SK-N-SH (cell line): ENCODE measurements around the gene ATP6V1B1. TPM values are rescaled to one million over a fixed set of nuclear protein-coding genes. Genes with fewer than 3 reads are reported as not detected.

ENCODE experiments used
- CTCF ChIA-PET: fragments of 300-600, 350-600 bp; formaldehyde crosslinking; extraction: SDS; loops from one replicate; lab custom pipeline; 2021; lab: Yijun Ruan, JAX
- POLR2A ChIA-PET: fragments of 350-600 bp; sonication (Branson Sonifier 250); formaldehyde crosslinking; extraction: SDS; loops from one replicate; lab custom pipeline; 2020; ENCODE audit warnings: antibody characterized with exemption, inconsistent platforms; lab: Yijun Ruan, JAX
- DNase-seq: peaks from one replicate; pipeline ENCODE4 v3.0.0; 2012
- H2AFZ ChIP-seq: fragments of 200-600 bp; sonication (generic); 2 replicates; pipeline ENCODE4 v1.8.1; 2016; ENCODE audit warnings: antibody characterized with exemption, mild to moderate bottlenecking, low read depth
- H3F3A ChIP-seq: fragments of 200-600 bp; sonication (generic); replicated peaks from 2 replicates; pipeline ENCODE3; 2016; ENCODE audit warnings: antibody characterized with exemption, mild to moderate bottlenecking; ENCODE audit not compliant: insufficient read depth
- H3K27ac ChIP-seq, 2 experiments: fragments of 200-500 bp in 1 of 2; fragments of 200-600 bp in 1 of 2; sonication (Bioruptor generic) in 1 of 2; sonication (generic), shearing (Covaris generic) in 1 of 2; 2 replicates each; pipeline versions ENCODE4 v1.5.1 to v1.6.1; 2014 to 2016; ENCODE audit warnings: low read depth in 2 of 2, inconsistent platforms in 1 of 2, low read length in 1 of 2, mild to moderate bottlenecking in 1 of 2, mixed read lengths in 1 of 2
- H3K27me3 ChIP-seq: fragments of 200-600 bp; sonication (generic), shearing (Covaris generic); 2 replicates; pipeline ENCODE4 v1.6.1; 2016; ENCODE audit warnings: mixed run types; ENCODE audit not compliant: insufficient read depth
- H3K36me3 ChIP-seq, 2 experiments: fragments of 200-500 bp in 1 of 2; fragments of 200-600 bp in 1 of 2; sonication (Bioruptor generic) in 1 of 2; sonication (generic) in 1 of 2; replicated peaks in 1 of 2; 2 replicates each; pipeline versions ENCODE3 to v1.5.1; 2014 to 2016; ENCODE audit warnings: low read length in 1 of 2, mild to moderate bottlenecking in 1 of 2; ENCODE audit not compliant: insufficient read depth in 2 of 2, control insufficient read depth in 1 of 2
- H3K4me1 ChIP-seq, 2 experiments: fragments of 200-500 bp in 1 of 2; fragments of 200-600 bp in 1 of 2; sonication (Bioruptor generic) in 1 of 2; sonication (generic), shearing (Covaris generic) in 1 of 2; 2 replicates each; pipeline versions ENCODE4 v1.5.1 to v1.6.1; 2014 to 2016; ENCODE audit warnings: low read depth in 1 of 2, low read length in 1 of 2, mixed run types in 1 of 2; ENCODE audit not compliant: insufficient read depth in 2 of 2, control insufficient read depth in 1 of 2
- H3K4me2 ChIP-seq: fragments of 200-600 bp; sonication (generic), shearing (Covaris generic); 2 replicates; pipeline ENCODE4 v1.6.1; 2017; ENCODE audit warnings: mixed run types
- H3K4me3 ChIP-seq, 2 experiments: fragments of 200-500 bp in 1 of 2; fragments of 200-600 bp in 1 of 2; sonication (Bioruptor generic) in 1 of 2; sonication (generic), shearing (Covaris generic) in 1 of 2; 2 replicates each; pipeline versions ENCODE4 v1.5.1 to v1.8.1; 2014 to 2016; ENCODE audit warnings: low read depth in 2 of 2, inconsistent platforms in 1 of 2, low read length in 1 of 2, mild to moderate bottlenecking in 1 of 2, mixed read lengths in 1 of 2, moderate library complexity in 1 of 2
- H3K79me2 ChIP-seq: fragments of 200-600 bp; sonication (generic); 2 replicates; pipeline ENCODE4 v1.8.1; 2017; ENCODE audit warnings: mild to moderate bottlenecking; ENCODE audit not compliant: insufficient read depth
- H3K9ac ChIP-seq: fragments of 200-600 bp; sonication (generic); 2 replicates; pipeline ENCODE4 v1.6.1; 2017; ENCODE audit warnings: mixed run types
- H3K9me2 ChIP-seq: fragments of 200-600 bp; sonication (generic); 2 replicates; pipeline ENCODE4 v1.6.1; 2017; ENCODE audit warnings: mixed run types
- H3K9me3 ChIP-seq: fragments of 200-600 bp; sonication (generic); 2 replicates; pipeline ENCODE4 v1.6.1; 2017; ENCODE audit warnings: mixed run types, mild to moderate bottlenecking, moderate library complexity
- H4K20me1 ChIP-seq: fragments of 200-600 bp; sonication (generic); 2 replicates; pipeline ENCODE4 v1.6.1; 2017; ENCODE audit warnings: mild to moderate bottlenecking, mixed run types; ENCODE audit not compliant: insufficient read depth
- EP300 ChIP-seq, 2 experiments: IDR thresholded peaks; 2 replicates each; pipeline versions ENCODE4 v1.4.0 to v1.6.1; 2012; ENCODE audit warnings: borderline replicate concordance in 1 of 2, low read depth in 1 of 2, low read length in 1 of 2
- EZH2phosphoT487 ChIP-seq: fragments of 200-600 bp; sonication (generic); IDR thresholded peaks from 2 replicates; pipeline ENCODE4 v1.6.1; 2017; ENCODE audit warnings: low read depth, mixed run types, mild to moderate bottlenecking, antibody characterized with exemption, moderate library complexity, borderline replicate concordance
- FOSL2 ChIP-seq: IDR thresholded peaks from 2 replicates; pipeline ENCODE4 v1.4.0; 2012; ENCODE audit warnings: low read depth, mild to moderate bottlenecking, moderate library complexity, borderline replicate concordance
- FOXM1 ChIP-seq: IDR thresholded peaks from 2 replicates; pipeline ENCODE4 v1.4.0; 2012; ENCODE audit warnings: low read depth, mild to moderate bottlenecking
- GABPA ChIP-seq: IDR thresholded peaks from 2 replicates; pipeline ENCODE4 v1.4.0; 2012; ENCODE audit warnings: low read depth, mild to moderate bottlenecking
- GATA2 ChIP-seq: sonication (generic); formaldehyde crosslinking; IDR thresholded peaks from 2 replicates; pipeline ENCODE4 v1.5.0; 2020; ENCODE audit warnings: mild to moderate bottlenecking, missing genetic modification reagents
- JUND ChIP-seq: IDR thresholded peaks from 2 replicates; pipeline ENCODE4 v1.4.0; 2012
- MEF2A ChIP-seq: IDR thresholded peaks from 2 replicates; pipeline ENCODE4 v1.4.0; 2012; ENCODE audit warnings: low read depth, borderline replicate concordance
- NFIC ChIP-seq: IDR thresholded peaks from 2 replicates; pipeline ENCODE4 v1.4.0; 2012; ENCODE audit warnings: borderline replicate concordance
- POLR2AphosphoS5 ChIP-seq: IDR thresholded peaks from 2 replicates; pipeline ENCODE4 v1.6.1; 2012; ENCODE audit warnings: low read depth, low read length
- RFX5 ChIP-seq: IDR thresholded peaks from 2 replicates; pipeline ENCODE4 v1.6.1; 2012; ENCODE audit warnings: mild to moderate bottlenecking, improper control_type of control experiment, low read length
- RXRA ChIP-seq: IDR thresholded peaks from 2 replicates; pipeline ENCODE4 v1.4.0; 2012; ENCODE audit warnings: low read depth, mild to moderate bottlenecking, borderline replicate concordance
- SIN3A ChIP-seq: IDR thresholded peaks from 2 replicates; pipeline ENCODE4 v1.6.1; 2012; ENCODE audit warnings: low read depth, mild to moderate bottlenecking, low read length, moderate library complexity, borderline replicate concordance
- SMC3 ChIP-seq: IDR thresholded peaks from 2 replicates; pipeline ENCODE4 v1.6.1; 2012; ENCODE audit warnings: low read depth, low read length, improper control_type of control experiment
- TCF12 ChIP-seq: IDR thresholded peaks from 2 replicates; pipeline ENCODE4 v1.4.0; 2012
- TEAD4 ChIP-seq: IDR thresholded peaks from 2 replicates; pipeline ENCODE4 v1.4.0; 2012; ENCODE audit warnings: mild to moderate bottlenecking, borderline replicate concordance; ENCODE audit not compliant: insufficient read depth
- WGBS: methylation state at CpG from one replicate; pipeline ENCODE4 v1.1.6; 2017; ENCODE audit warnings: low lambda C conversion rate; 5-methylcytosine and 5-hydroxymethylcytosine counted together
- polyA plus RNA-seq, 3 experiments: library from polyadenylated mRNA; depleted of rRNA; stranded (reverse); fragments of >200 nt; gene quantifications; 2 replicates each; pipeline ENCODE4 v1.2.3, GENCODE V29; 2012
- TF ChIP-seq, protein P1 (sequence below): IDR thresholded peaks from 2 replicates; pipeline ENCODE4 v1.4.0; 2012; ENCODE audit warnings: low read depth, borderline replicate concordance
- TF ChIP-seq, protein P2 (sequence below): fragments of 150-350 bp; IDR thresholded peaks from 2 replicates; pipeline ENCODE4 v1.6.1; 2017; ENCODE audit warnings: antibody characterized with exemption, low read length, low read depth, borderline replicate concordance
- TF ChIP-seq, protein P3 (sequence below): IDR thresholded peaks from 2 replicates; pipeline ENCODE4; 2012
- TF ChIP-seq, protein P4 (sequence below): fragments of 200-600 bp; sonication (generic); IDR thresholded peaks from 2 replicates; pipeline ENCODE4 v1.6.1; 2017; ENCODE audit warnings: antibody characterized with exemption, mild to moderate bottlenecking, moderate library complexity
- TF ChIP-seq, protein P5 (sequence below): IDR thresholded peaks from 2 replicates; pipeline ENCODE4 v1.4.0; 2012; ENCODE audit warnings: low read depth, borderline replicate concordance

The ATP6V1B1 gene
- polyA plus RNA-seq, 1 of the 3 experiments (the other 2 are of a cell fraction) = 4.9 TPM

DNA sequence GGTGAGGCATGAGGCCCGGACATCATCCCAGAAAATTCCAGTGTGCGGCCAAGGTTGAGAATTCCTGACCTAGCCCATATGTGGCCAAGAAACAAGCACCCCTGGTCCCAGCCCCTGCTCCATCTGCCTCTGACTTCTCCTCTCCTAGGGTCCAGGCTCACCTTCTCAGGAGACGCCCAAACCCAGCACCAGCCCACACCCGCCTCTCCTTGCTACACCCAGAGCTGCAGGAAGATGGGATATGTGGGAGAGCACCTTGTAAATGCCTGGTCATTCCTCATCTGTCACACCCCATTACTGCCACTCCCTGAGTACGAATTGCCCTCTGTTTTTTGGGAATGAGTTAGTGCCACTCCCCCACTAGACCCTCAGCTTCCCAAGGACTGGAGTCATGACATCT, 7.3 kb upstream of the ATP6V1B1 start (continued):
- no peak for TF ChIP-seq SIN3A
- no peak for TF ChIP-seq MEF2A
- TF ChIP-seq RFX5 = no peak
- TF ChIP-seq GATA2 = no peak
- no peak for TF ChIP-seq FOXM1
- TF ChIP-seq, protein P1, sequence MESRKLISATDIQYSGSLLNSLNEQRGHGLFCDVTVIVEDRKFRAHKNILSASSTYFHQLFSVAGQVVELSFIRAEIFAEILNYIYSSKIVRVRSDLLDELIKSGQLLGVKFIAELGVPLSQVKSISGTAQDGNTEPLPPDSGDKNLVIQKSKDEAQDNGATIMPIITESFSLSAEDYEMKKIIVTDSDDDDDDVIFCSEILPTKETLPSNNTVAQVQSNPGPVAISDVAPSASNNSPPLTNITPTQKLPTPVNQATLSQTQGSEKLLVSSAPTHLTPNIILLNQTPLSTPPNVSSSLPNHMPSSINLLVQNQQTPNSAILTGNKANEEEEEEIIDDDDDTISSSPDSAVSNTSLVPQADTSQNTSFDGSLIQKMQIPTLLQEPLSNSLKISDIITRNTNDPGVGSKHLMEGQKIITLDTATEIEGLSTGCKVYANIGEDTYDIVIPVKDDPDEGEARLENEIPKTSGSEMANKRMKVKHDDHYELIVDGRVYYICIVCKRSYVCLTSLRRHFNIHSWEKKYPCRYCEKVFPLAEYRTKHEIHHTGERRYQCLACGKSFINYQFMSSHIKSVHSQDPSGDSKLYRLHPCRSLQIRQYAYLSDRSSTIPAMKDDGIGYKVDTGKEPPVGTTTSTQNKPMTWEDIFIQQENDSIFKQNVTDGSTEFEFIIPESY = no peak
- no peak for TF ChIP-seq FOSL2

DNA sequence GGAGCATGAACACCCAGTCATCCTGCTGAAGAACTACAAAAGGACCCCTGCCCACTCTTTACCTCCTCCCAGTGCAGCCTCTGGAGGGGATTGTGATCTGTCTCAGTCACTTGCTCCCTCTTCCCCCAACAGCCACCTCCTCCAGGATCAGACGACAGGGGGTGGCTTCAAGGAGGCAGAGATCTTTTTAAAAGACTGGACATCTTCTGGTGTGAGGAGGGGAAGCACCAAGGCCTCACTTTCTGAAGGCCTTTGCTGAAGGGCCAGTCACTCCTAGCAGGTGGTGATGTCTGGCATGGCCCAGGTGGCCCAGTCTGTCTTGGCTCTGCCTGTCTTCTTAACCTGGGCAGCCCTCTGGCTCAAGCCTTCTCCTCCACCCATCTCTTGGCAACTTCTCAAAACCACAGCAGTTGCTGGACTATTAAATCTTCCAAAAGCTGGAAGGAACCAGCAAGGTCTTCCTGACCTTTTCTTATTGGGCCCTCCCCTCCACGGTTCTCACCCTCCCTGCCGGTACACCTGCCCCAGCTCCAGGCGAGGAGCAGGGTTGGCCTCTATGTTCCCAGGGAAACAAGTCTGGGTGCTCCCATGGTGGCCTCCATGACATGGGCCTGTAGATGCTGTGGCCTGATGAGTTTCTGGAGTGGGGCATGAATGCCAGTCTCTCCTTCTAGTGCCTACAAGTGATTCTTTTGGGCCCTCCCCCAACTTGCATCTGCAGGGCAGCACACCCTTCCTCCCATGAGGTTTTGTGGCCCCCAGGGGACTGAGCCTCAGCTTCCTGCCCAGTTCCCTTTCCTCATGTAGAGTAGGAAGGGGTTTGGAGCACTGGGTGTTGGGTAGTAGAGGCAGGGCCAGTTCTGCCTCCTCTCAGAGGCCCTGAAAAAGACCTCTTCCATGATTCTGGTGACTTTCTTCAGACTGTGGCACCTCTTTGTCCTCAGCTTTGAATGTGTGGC, 5.0 kb upstream of the ATP6V1B1 start:
- H3K4me2 ChIP-seq = no peak overlapping the region
- ChIA-PET CTCF (interaction anchor here (0.9 to 2.3 kb wide), 5 partner anchors 10 to 59 kb away, joined by 3 to 9 read pairs (median 3); no protein-coding TSS in a partner anchor), POLR2A (no interaction called here)
- H4K20me1 ChIP-seq = no peaks in the 10 kb centered on the region
- no peak overlapping the region for H2AFZ ChIP-seq
- 90% methylated on average over 4 of the region's 4 CpGs for whole genome bisulfite sequencing
- H3K4me1 ChIP-seq = peaks cover 0 to 2% of the 10 kb centered on the region in 2 experiments; a peak in 1 of 4 replicates
- H3K79me2 ChIP-seq = no peaks in the 10 kb centered on the region
- no peak for DNase-seq
- no peak overlapping the region for H3K4me3 ChIP-seq
- no peaks in the 10 kb centered on the region for H3K9me2 ChIP-seq
- no peak overlapping the region for H3K27ac ChIP-seq
- H3K27me3 ChIP-seq = no peaks in the 10 kb centered on the region
- peaks cover 0 to 13% of the 10 kb centered on the region in 2 experiments for H3K36me3 ChIP-seq
- H3F3A ChIP-seq = no peaks in the 10 kb centered on the region
- H3K9ac ChIP-seq = no peak overlapping the region
- no peaks in the 10 kb centered on the region for H3K9me3 ChIP-seq
- no peak for TF ChIP-seq JUND
- no peak for TF ChIP-seq GABPA
- TF ChIP-seq SIN3A = no peak
- TF ChIP-seq, protein P2, sequence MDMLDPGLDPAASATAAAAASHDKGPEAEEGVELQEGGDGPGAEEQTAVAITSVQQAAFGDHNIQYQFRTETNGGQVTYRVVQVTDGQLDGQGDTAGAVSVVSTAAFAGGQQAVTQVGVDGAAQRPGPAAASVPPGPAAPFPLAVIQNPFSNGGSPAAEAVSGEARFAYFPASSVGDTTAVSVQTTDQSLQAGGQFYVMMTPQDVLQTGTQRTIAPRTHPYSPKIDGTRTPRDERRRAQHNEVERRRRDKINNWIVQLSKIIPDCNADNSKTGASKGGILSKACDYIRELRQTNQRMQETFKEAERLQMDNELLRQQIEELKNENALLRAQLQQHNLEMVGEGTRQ = no peak
- TF ChIP-seq, protein P3, sequence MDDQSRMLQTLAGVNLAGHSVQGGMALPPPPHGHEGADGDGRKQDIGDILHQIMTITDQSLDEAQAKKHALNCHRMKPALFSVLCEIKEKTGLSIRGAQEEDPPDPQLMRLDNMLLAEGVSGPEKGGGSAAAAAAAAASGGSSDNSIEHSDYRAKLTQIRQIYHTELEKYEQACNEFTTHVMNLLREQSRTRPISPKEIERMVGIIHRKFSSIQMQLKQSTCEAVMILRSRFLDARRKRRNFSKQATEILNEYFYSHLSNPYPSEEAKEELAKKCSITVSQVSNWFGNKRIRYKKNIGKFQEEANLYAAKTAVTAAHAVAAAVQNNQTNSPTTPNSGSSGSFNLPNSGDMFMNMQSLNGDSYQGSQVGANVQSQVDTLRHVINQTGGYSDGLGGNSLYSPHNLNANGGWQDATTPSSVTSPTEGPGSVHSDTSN = no peak
- TF ChIP-seq POLR2AphosphoS5 = no peak
- TF ChIP-seq, protein P4, sequence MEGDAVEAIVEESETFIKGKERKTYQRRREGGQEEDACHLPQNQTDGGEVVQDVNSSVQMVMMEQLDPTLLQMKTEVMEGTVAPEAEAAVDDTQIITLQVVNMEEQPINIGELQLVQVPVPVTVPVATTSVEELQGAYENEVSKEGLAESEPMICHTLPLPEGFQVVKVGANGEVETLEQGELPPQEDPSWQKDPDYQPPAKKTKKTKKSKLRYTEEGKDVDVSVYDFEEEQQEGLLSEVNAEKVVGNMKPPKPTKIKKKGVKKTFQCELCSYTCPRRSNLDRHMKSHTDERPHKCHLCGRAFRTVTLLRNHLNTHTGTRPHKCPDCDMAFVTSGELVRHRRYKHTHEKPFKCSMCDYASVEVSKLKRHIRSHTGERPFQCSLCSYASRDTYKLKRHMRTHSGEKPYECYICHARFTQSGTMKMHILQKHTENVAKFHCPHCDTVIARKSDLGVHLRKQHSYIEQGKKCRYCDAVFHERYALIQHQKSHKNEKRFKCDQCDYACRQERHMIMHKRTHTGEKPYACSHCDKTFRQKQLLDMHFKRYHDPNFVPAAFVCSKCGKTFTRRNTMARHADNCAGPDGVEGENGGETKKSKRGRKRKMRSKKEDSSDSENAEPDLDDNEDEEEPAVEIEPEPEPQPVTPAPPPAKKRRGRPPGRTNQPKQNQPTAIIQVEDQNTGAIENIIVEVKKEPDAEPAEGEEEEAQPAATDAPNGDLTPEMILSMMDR = no peak
- TF ChIP-seq GATA2 = no peak
- no peak for TF ChIP-seq SMC3
- TF ChIP-seq TCF12 = no peak
- TF ChIP-seq EZH2phosphoT487 = no peak
- TF ChIP-seq NFIC = no peak
- no peak for TF ChIP-seq RXRA
- TF ChIP-seq, protein P1 = no peak
- no peak for TF ChIP-seq EP300 (IDR thresholded peaks at IDR 0.05; ENCODE audit: borderline replicate concordance in 1 of 2, low read depth in 1 of 2, low read length in 1 of 2)
- TF ChIP-seq, protein P5, sequence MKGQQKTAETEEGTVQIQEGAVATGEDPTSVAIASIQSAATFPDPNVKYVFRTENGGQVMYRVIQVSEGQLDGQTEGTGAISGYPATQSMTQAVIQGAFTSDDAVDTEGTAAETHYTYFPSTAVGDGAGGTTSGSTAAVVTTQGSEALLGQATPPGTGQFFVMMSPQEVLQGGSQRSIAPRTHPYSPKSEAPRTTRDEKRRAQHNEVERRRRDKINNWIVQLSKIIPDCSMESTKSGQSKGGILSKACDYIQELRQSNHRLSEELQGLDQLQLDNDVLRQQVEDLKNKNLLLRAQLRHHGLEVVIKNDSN = no peak
- no peak for TF ChIP-seq TEAD4
